Right atrium auricular region (tissue), 2 donors: ENCODE measurements around the gene DRC1. TPM values are rescaled to one million over a fixed set of nuclear protein-coding genes. Genes with fewer than 3 reads are reported as not detected.

Experiments used
- DNase-seq: peaks from one replicate; pipeline ENCODE4 v3.0.0-alpha.2; 2019; ENCODE audit warnings: low spot score
- H3K27ac ChIP-seq, 2 donors: fragments of 200-600 bp; sonication (generic); 1 replicate in 1 of 2; 2 replicates in 1 of 2; pipeline ENCODE4 v1.5.1; 2016 to 2019
- H3K27me3 ChIP-seq, 2 donors: fragments of 200-600 bp; sonication (generic); one replicate each; pipeline versions ENCODE4 v1.5.1 to v1.6.0; 2017 to 2019
- H3K36me3 ChIP-seq: fragments of 200-600 bp; sonication (generic); one replicate; pipeline ENCODE4 v1.5.1; 2016
- H3K4me1 ChIP-seq, 2 donors: fragments of 200-600 bp; sonication (generic); one replicate each; pipeline versions ENCODE4 v1.5.1 to v1.6.0; 2017 to 2019
- H3K4me3 ChIP-seq, 2 donors: fragments of 200-600 bp; sonication (generic); 1 replicate in 1 of 2; 2 replicates in 1 of 2; pipeline ENCODE4 v1.5.1; 2017 to 2019; ENCODE audit warnings: mild to moderate bottlenecking in 1 of 2, moderate library complexity in 1 of 2
- H3K9me3 ChIP-seq, 2 donors: fragments of 200-600 bp; sonication (generic); one replicate each; pipeline ENCODE4 v1.5.1; 2019
- total RNA-seq, 2 donors: library from RNA; depleted of rRNA; stranded (reverse); fragments of >200 nt; gene quantifications; one replicate each; pipeline ENCODE4 v1.1.0, GENCODE V29; 2016
- TF ChIP-seq, protein P1 (sequence below), 2 donors: fragments of 200-600 bp; sonication (generic); IDR thresholded peaks; one replicate each; pipeline ENCODE4 v1.5.1; 2019; ENCODE audit warnings: antibody characterized with exemption in 2 of 2

DRC1 gene
- total RNA-seq, 2 donors from 2014 or later = not detected

GRCh38 chr2:26455670-26456439 is 54.1 kb downstream of the DRC1 start:
- Histone ChIP-seq H3K36me3 (no peaks in the 10 kb centered on the region), H3K4me3 (no peak overlapping the region), H3K4me1 (no peaks in the 10 kb centered on the region), H3K27ac (no peak overlapping the region), H3K27me3 (no peaks in the 10 kb centered on the region), H3K9me3 (no peaks in the 10 kb centered on the region)
- DNase-seq = no peak
- TF ChIP-seq, protein P1, sequence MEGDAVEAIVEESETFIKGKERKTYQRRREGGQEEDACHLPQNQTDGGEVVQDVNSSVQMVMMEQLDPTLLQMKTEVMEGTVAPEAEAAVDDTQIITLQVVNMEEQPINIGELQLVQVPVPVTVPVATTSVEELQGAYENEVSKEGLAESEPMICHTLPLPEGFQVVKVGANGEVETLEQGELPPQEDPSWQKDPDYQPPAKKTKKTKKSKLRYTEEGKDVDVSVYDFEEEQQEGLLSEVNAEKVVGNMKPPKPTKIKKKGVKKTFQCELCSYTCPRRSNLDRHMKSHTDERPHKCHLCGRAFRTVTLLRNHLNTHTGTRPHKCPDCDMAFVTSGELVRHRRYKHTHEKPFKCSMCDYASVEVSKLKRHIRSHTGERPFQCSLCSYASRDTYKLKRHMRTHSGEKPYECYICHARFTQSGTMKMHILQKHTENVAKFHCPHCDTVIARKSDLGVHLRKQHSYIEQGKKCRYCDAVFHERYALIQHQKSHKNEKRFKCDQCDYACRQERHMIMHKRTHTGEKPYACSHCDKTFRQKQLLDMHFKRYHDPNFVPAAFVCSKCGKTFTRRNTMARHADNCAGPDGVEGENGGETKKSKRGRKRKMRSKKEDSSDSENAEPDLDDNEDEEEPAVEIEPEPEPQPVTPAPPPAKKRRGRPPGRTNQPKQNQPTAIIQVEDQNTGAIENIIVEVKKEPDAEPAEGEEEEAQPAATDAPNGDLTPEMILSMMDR (IDR thresholded peaks at IDR 0.05) = no peak

GRCh38 chr2:26456440-26457250 is 54.9 kb downstream of the DRC1 start:
- Histone ChIP-seq H3K4me1 (no peaks in the 10 kb centered on the region), H3K9me3 (no peaks in the 10 kb centered on the region), H3K4me3 (no peak overlapping the region), H3K36me3 (no peaks in the 10 kb centered on the region), H3K27ac (no peak overlapping the region), H3K27me3 (no peaks in the 10 kb centered on the region)
- TF ChIP-seq, protein P1 (IDR thresholded peaks at IDR 0.05) = no peak
- no peak for DNase-seq

- no peaks in the 10 kb centered on the region for H3K36me3 ChIP-seq
- TF ChIP-seq, protein P1 (IDR thresholded peaks at IDR 0.05) = no peak
- H3K4me3 ChIP-seq = no peak overlapping the region
- H3K27me3 ChIP-seq = no peaks in the 10 kb centered on the region
- no peaks in the 10 kb centered on the region for H3K4me1 ChIP-seq
- H3K27ac ChIP-seq = no peak overlapping the region
- no peak for DNase-seq
- H3K9me3 ChIP-seq = no peaks in the 10 kb centered on the region
Measured at GRCh38 chr2:26457251-26457666, 55.5 kb downstream of the DRC1 start.

DNA sequence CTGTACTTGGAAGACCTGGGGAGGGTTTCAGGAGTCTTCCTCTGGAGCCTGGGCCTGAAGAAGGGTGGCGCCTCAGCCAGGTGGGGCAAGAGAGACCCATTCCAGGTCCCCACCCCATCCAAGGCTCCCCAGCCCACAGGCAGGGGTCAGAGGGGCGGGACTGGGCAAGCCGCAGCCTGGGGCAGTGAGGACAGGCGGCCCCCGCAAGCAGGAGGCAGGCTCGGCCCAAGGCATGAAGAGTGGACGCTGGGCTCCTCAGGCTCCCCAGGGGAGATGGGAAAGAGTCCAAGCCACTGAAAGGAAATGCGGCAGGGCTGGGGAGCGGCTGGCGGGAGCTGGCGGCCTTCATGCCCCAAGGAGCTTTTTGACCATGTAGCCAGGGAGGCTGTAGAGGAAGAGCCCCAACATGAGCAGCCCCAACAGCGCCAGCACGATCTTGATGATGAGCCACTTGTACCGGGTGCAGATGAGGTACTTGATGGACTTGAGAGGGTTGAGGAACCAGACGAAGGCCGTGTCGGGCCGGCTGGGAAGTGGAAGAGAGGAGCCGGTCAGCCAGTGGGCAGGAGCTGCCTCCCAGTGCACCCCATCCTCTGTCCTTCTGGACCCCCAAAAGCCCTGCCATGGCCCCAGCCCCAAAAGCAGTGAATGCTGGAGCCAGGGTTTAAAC is 56.1 kb downstream of the DRC1 start:
- Histone ChIP-seq H3K27me3 (no peaks in the 10 kb centered on the region), H3K4me1 (no peaks in the 10 kb centered on the region), H3K36me3 (no peaks in the 10 kb centered on the region), H3K9me3 (no peaks in the 10 kb centered on the region), H3K4me3 (no peak overlapping the region), H3K27ac (no peak overlapping the region)
- DNase-seq = no peak
- TF ChIP-seq, protein P1 (IDR thresholded peaks at IDR 0.05) = no peak

DNA sequence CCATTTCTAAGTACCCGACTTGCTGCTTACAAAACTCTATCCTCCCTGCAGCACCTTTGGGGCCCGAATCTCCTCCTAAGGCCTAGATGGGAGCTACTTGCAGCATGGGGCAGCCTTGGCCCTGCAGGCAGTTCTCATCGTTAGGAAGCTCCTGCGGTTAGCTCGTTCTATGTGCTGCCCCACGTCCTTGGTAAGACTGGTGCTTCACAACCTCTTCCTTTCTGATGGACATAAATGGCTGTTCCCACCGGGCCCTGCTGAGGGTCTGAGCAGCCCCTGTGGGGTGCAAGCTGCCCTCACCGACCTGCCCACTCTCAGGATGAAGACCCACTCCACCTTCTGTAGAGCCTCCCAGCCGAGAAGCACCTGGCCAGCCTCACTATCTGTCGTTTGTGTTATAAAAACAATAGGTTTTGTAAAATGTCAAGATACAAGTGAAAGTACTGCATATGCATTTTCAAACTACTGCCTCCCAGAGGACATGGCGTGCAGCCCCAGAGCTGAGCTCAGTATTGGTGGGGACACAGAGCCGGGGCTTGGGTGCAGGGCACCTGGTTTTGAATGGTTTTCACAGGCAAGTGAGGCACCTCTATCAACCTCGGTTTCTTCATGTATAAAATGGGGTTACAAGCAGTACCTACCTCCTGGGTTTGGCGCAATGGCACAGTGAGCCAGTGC is 56.8 kb downstream of the DRC1 start:
- no peak for DNase-seq
- Histone ChIP-seq H3K27ac (no peak overlapping the region), H3K36me3 (no peaks in the 10 kb centered on the region), H3K9me3 (no peaks in the 10 kb centered on the region), H3K4me1 (peaks cover 0 to 4% of the 10 kb centered on the region in 2 donors), H3K4me3 (no peak overlapping the region), H3K27me3 (no peaks in the 10 kb centered on the region)
- TF ChIP-seq, protein P1 (IDR thresholded peaks at IDR 0.05) = no peak
